ENCODE data around the gene PVALEF. TPM values are rescaled to one million over a fixed set of nuclear protein-coding genes. Genes with fewer than 3 reads are reported as not detected.

PVALEF gene
- total and polyA plus RNA-seq, 2 donors, result not detected

DNA sequence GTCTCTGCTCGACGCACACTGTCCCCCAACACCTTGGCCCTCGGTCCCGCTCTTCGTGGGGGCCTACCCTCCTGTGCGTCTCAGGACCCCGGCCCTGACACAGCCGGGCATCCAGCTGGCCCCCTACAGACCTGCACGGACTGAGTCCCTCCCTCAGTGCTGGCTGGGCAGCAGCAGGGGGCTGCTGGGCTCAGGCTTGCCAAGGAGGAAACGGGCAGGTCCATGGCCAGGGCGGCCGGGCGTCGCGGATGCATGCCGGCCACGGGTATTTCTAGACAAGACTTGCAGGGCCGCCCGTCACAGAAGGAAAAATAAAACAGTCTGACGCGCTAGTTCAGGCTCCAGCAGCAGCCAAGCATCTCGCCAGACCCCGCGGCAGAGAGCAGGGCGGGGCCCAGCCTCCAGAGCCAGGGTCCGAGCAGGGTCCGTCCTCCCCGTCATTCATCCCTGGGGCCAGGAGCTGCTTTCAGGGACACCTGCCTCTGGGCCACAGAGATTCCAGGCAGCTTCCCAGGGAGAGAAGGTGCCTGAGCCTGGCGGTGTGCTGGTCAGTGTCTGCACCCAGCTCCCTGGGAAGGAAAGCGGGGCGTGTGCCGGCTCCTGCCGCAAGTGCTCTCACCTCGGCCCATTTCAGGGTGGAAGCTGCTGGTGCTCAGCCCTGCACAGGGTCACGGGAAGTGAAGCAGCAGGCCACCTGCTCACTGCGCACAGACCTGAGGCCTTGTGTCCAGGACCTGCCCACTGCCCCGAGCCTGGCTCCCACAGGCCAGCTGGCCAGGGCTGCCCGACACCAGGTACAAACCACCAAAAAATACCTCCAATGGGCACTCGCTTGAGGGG, 7.2 kb upstream of the PVALEF start:
- 87% methylated on average over 39 of the region's 39 CpGs for WGBS
- Histone ChIP-seq H3K27ac (ENCODE audit: low read depth) (no peak overlapping the region), H3K4me3 (ENCODE audit: low read depth, low read length) (no peak overlapping the region), H3K4me1 (ENCODE audit: insufficient read depth) (no peaks in the 10 kb centered on the region), H3K36me3 (ENCODE audit: insufficient read depth) (no peaks in the 10 kb centered on the region)
- DNase-seq (ENCODE audit: extremely low spot score), result no peak

GRCh38 chr17:81158688-81159590, 6.4 kb upstream of the PVALEF start:
- WGBS, result 88% methylated on average over 43 of the region's 43 CpGs
- no peak overlapping the region for H3K27ac ChIP-seq (ENCODE audit: low read depth)
- no peak overlapping the region for H3K4me3 ChIP-seq (ENCODE audit: low read depth, low read length)
- DNase-seq (ENCODE audit: extremely low spot score), result no peak
- no peaks in the 10 kb centered on the region for H3K36me3 ChIP-seq (ENCODE audit: insufficient read depth)
- H3K4me1 ChIP-seq (ENCODE audit: insufficient read depth), result no peaks in the 10 kb centered on the region

DNA sequence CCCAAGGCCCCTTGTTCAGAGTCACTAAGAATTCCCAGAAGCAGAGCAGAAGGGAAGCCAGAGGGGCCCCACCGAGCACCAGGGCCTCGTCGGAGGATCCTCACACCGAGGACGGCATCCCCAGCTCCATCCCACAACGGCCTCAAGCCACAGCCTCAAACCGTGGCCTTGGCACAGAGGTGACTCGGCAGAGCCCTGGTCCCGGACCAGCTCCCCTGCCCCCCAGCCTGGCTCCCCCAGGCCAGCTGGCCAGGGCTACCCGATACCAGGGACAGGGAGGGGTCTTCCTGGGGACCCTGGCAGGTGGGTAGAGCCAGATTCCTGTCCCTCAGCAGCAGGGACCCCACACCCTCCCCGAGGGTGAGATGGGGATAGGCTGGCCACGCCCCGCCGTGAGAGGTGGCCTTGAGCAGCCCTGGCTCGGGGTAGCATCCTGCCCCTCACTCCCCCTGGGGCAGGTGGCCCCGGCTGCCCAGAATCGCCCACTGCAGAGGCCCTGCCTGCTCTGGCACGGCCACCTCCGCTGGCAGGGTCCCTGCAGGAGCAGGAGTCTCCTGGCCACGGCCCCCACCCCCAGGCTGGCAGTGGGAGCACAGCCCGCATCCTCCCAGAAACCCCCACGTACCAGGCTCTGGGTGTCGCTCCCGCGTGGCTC, 5.6 kb upstream of the PVALEF start:
- Histone ChIP-seq H3K36me3 (ENCODE audit: insufficient read depth) (no peaks in the 10 kb centered on the region), H3K27ac (ENCODE audit: low read depth) (no peak overlapping the region), H3K4me3 (ENCODE audit: low read depth, low read length) (peak overlapping the region; percentile 1), H3K4me1 (ENCODE audit: insufficient read depth) (no peaks in the 10 kb centered on the region)
- no peak for DNase-seq (ENCODE audit: extremely low spot score)
- 74% methylated on average over 25 of the region's 25 CpGs for WGBS

DNA sequence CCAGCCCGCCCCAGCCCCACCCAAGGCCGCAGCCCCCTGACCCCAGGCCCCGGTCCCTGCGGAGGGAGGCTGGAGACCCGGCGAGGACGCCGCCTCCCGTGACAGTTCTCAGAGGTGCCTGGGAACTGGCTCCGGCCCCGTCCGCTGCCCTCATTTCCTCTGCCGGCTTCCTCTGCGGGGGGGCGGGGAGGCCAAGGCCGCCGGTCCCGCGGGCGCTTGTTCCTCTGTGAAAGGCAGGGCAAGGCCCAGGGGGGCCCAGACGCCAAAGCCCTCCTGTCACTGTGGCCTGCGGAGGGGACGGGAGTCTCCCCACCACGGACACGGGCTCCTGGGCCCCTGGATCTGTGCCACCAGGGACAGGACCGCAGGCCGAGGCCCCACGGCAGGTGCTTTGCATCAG, 5.0 kb upstream of the PVALEF start:
- no peaks in the 10 kb centered on the region for H3K4me1 ChIP-seq (ENCODE audit: insufficient read depth)
- H3K36me3 ChIP-seq (ENCODE audit: insufficient read depth), result no peaks in the 10 kb centered on the region
- WGBS, result 49% methylated on average over 28 of the region's 28 CpGs
- no peak overlapping the region for H3K4me3 ChIP-seq (ENCODE audit: low read depth, low read length)
- no peak for DNase-seq (ENCODE audit: extremely low spot score)
- no peak overlapping the region for H3K27ac ChIP-seq (ENCODE audit: low read depth)

GRCh38 chr17:81160747-81161453, 4.4 kb upstream of the PVALEF start:
- DNase-seq (ENCODE audit: extremely low spot score), result no peak
- 77% methylated on average over 32 of the region's 32 CpGs for WGBS
- no peak overlapping the region for H3K27ac ChIP-seq (ENCODE audit: low read depth)
- no peak overlapping the region for H3K4me3 ChIP-seq (ENCODE audit: low read depth, low read length)
- H3K36me3 ChIP-seq (ENCODE audit: insufficient read depth), result no peaks in the 10 kb centered on the region
- no peaks in the 10 kb centered on the region for H3K4me1 ChIP-seq (ENCODE audit: insufficient read depth)

- Histone ChIP-seq H3K36me3 (ENCODE audit: insufficient read depth) (no peaks in the 10 kb centered on the region), H3K4me3 (ENCODE audit: low read depth, low read length) (no peak overlapping the region), H3K27ac (ENCODE audit: low read depth) (no peak overlapping the region), H3K4me1 (ENCODE audit: insufficient read depth) (no peaks in the 10 kb centered on the region)
- 96% methylated on average over 15 of the region's 15 CpGs for WGBS
- no peak for DNase-seq (ENCODE audit: extremely low spot score)
Observed at GRCh38 chr17:81161536-81161935, 3.8 kb upstream of the PVALEF start.

DNA sequence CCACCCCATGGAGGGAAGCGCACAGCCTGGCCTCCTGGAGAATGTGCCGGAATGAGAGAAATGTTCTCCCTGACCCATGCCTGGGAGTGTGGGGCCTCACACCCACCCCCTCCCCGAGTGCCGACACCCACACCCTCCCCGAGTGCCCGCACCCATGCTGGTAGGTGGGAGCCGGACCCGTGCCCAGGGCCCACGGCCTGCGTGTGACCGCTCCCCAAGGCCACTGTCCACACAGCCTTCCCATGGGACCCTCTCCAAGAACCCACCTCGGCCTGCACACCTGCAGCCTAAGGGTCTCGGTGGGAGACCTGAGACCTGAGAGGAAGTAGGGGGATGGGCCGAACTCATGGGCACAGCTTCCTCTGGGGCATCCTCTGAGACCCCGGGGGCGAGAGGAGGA, 3.3 kb upstream of the PVALEF start:
- no peak overlapping the region for H3K27ac ChIP-seq (ENCODE audit: low read depth)
- H3K4me3 ChIP-seq (ENCODE audit: low read depth, low read length), result no peak overlapping the region
- no peaks in the 10 kb centered on the region for H3K4me1 ChIP-seq (ENCODE audit: insufficient read depth)
- no peak for DNase-seq (ENCODE audit: extremely low spot score)
- H3K36me3 ChIP-seq (ENCODE audit: insufficient read depth), result no peaks in the 10 kb centered on the region
- WGBS, result 91% methylated on average over 16 of the region's 16 CpGs

- H3K27ac ChIP-seq (ENCODE audit: low read depth), result no peak overlapping the region
- DNase-seq (ENCODE audit: extremely low spot score), result no peak
- no peaks in the 10 kb centered on the region for H3K4me1 ChIP-seq (ENCODE audit: insufficient read depth)
- WGBS, result 88% methylated on average over 11 of the region's 11 CpGs
- no peaks in the 10 kb centered on the region for H3K36me3 ChIP-seq (ENCODE audit: insufficient read depth)
- no peak overlapping the region for H3K4me3 ChIP-seq (ENCODE audit: low read depth, low read length)
Observed at GRCh38 chr17:81162491-81162890, 2.8 kb upstream of the PVALEF start.

DNA sequence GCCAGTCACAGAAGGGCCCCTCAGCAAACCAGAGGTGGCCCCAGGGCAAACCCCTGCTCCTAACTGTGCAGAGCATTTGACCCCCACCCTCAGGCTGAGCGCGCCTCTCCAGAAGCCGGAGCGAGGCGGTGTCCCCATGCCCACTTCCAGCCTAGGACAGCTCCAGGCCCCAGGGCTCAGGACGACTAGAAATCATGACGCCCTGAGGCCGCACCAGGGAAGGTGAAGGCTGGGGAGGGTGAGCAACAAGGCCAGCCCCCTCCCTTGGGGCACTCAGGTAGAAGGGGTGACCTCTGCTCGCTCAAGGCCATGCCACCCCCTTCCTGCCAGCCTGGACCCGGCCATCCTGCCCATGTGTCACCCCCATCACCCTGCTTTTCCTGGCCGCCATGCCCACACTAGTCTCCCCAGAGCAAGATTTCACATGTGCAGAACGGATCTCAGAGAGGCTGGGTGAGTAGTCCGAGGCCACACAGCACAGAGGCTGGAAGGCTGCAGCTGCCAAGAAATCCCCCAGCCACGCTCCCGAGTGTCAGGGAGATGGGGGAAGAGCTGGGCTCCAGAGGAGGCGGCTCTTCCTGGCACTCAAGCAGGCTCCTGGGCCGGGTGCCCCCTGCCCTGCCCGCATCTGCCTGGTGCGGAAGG, 2.1 kb upstream of the PVALEF start:
- no peaks in the 10 kb centered on the region for H3K36me3 ChIP-seq (ENCODE audit: insufficient read depth)
- WGBS, result 91% methylated on average over 19 of the region's 19 CpGs
- no peak for DNase-seq (ENCODE audit: extremely low spot score)
- no peaks in the 10 kb centered on the region for H3K4me1 ChIP-seq (ENCODE audit: insufficient read depth)
- H3K4me3 ChIP-seq (ENCODE audit: low read depth, low read length), result no peak overlapping the region
- H3K27ac ChIP-seq (ENCODE audit: low read depth), result no peak overlapping the region

DNA sequence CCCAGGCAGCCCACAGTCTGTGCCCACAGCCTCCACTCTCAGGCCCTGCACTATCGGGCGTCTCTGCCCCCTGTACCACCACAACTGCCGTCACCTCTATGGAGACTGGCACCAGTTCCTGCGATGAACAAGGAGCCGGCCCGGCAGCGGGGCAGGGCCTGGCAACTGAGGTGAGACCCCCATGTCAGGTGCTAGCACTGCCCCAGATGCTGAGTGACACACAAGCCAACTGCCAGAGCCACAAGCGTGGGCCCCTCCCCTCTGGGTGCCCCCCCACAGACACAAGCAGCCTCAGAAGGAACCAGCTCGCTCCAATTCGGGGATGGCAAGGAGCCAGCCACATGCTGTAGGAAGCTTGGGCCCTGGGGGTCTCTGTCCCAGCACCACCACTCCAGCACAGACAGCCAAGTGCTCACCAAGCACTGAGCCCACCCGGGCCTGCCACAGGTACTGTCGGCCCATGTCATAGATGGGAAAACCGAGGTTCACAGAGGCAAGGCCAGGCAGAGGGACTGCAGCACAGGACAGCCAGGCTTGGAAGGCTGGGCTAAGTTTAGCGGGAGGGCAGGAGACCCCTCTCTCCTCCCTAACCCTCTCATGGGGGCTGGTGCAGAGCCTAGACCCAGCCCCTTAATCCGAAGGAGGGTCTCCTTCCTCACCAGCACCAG, 1.5 kb upstream of the PVALEF start:
- H3K27ac ChIP-seq (ENCODE audit: low read depth), result no peak overlapping the region

GRCh38 chr17:81164371-81165245, 699 bp upstream of the PVALEF start:
- no peak for DNase-seq (ENCODE audit: extremely low spot score)
- Histone ChIP-seq H3K4me3 (ENCODE audit: low read depth, low read length) (no peak overlapping the region), H3K27ac (ENCODE audit: low read depth) (no peak overlapping the region), H3K36me3 (ENCODE audit: insufficient read depth) (no peaks in the 10 kb centered on the region), H3K4me1 (ENCODE audit: insufficient read depth) (no peaks in the 10 kb centered on the region)
- WGBS, result 69% methylated on average over 19 of the region's 19 CpGs

More for the DNA sequence above, 1.5 kb upstream of the PVALEF start:
- no peak overlapping the region for H3K4me3 ChIP-seq (ENCODE audit: low read depth, low read length)
- 90% methylated on average over 15 of the region's 15 CpGs for WGBS
- no peaks in the 10 kb centered on the region for H3K4me1 ChIP-seq (ENCODE audit: insufficient read depth)
- no peak for DNase-seq (ENCODE audit: extremely low spot score)
- no peaks in the 10 kb centered on the region for H3K36me3 ChIP-seq (ENCODE audit: insufficient read depth)
